HEK293 (cell line): ENCODE results near the gene MC1R.
A peak's percentile ranks its signal among the peaks of the same experiment; 100 is the strongest.
"Not testable (repeated sequence)": the region's sequence is repeated elsewhere in the genome, so short reads cannot be mapped to it uniquely, and the experiment has no call there.

Source experiments
- CTCF ChIA-PET: fragments of 350-600 bp; formaldehyde crosslinking; extraction: SDS; loops from one replicate; lab custom pipeline; 2021; ENCODE audit warnings: antibody characterized with exemption; lab: Yijun Ruan, JAX
- POLR2A ChIA-PET: fragments of 300-600 bp; formaldehyde crosslinking; extraction: SDS; loops from one replicate; lab custom pipeline; 2020; ENCODE audit warnings: antibody characterized with exemption, inconsistent platforms; lab: Yijun Ruan, JAX
- H3K27ac ChIP-seq: fragments of 200-500 bp; sonication (Bioruptor generic); 2 replicates; pipeline ENCODE4 v1.5.1; 2014; ENCODE audit warnings: low read depth, low read length, control low read depth, inconsistent platforms; ENCODE audit errors: extremely low read depth
- H3K36me3 ChIP-seq, 2 experiments: fragments of 200-500 bp in 1 of 2; sonication (Bioruptor generic) in 1 of 2; 1 replicate in 1 of 2; 2 replicates in 1 of 2; pipeline ENCODE4 v1.5.1; 2014 to 2017; ENCODE audit warnings: inconsistent platforms in 2 of 2, low read length in 2 of 2; ENCODE audit not compliant: control insufficient read depth in 2 of 2, insufficient read depth in 1 of 2
- H3K4me1 ChIP-seq: fragments of 200-500 bp; sonication (Bioruptor generic); 2 replicates; pipeline ENCODE4 v1.5.1; 2014; ENCODE audit warnings: mild to moderate bottlenecking, low read length, inconsistent platforms; ENCODE audit not compliant: control insufficient read depth, insufficient read depth
- H3K4me3 ChIP-seq: 2 replicates; pipeline ENCODE4 v1.5.1; 2011; ENCODE audit warnings: low read depth, mild to moderate bottlenecking, control low read depth, low read length, moderate library complexity
- H3K9me3 ChIP-seq: fragments of 200-500 bp; sonication (Bioruptor generic); 2 replicates; pipeline ENCODE4 v1.5.1; 2014; ENCODE audit warnings: low read depth, low read length, inconsistent platforms; ENCODE audit not compliant: control insufficient read depth, insufficient read depth
- SCRT2 ChIP-seq: fragments of 450-650 bp; formaldehyde crosslinking; IDR thresholded peaks from 2 replicates; pipeline ENCODE4 v1.5.1; 2016; ENCODE audit warnings: missing biosample characterization, missing genetic modification characterization
- SP2 ChIP-seq: fragments of 450-650 bp; formaldehyde crosslinking; IDR thresholded peaks from 2 replicates; pipeline ENCODE4 v1.5.1; 2016; ENCODE audit warnings: missing biosample characterization, missing genetic modification characterization
- ZBTB26 ChIP-seq: fragments of 450-650 bp; formaldehyde crosslinking; optimal IDR thresholded peaks from 2 replicates; pipeline ENCODE3; 2016; ENCODE audit warnings: missing biosample characterization, mild to moderate bottlenecking, missing genetic modification characterization
- ZNF132 ChIP-seq: fragments of 450-650 bp; formaldehyde crosslinking; IDR thresholded peaks from 2 replicates; pipeline ENCODE4 v1.5.1; 2017; ENCODE audit warnings: missing biosample characterization, missing genetic modification characterization, borderline replicate concordance
- ZNF768 ChIP-seq: fragments of 450-650 bp; formaldehyde crosslinking; IDR thresholded peaks from 2 replicates; pipeline ENCODE4 v1.5.1; 2018; ENCODE audit warnings: missing biosample characterization, mild to moderate bottlenecking, missing genetic modification characterization
- ZSCAN30 ChIP-seq: fragments of 450-650 bp; IDR thresholded peaks from 2 replicates; pipeline ENCODE4 v1.5.1; 2018; ENCODE audit warnings: missing biosample characterization, mild to moderate bottlenecking, missing genetic modification characterization, moderate library complexity

The MC1R gene

GRCh38 chr16:89968074-89968473 is 49.4 kb downstream of the MC1R start:
- peaks cover 6 to 48% of the 10 kb centered on the region in 2 experiments; a peak in 2 of 3 replicates for H3K36me3 ChIP-seq
- H3K4me1 ChIP-seq, H3K4me3 ChIP-seq, H3K9me3 ChIP-seq, CTCF ChIA-PET, H3K27ac ChIP-seq: not testable (repeated sequence)
- POLR2A ChIA-PET, result interaction anchor here (1.1 kb wide), 1 partner anchor 46 kb away, joined by 4 read pairs; the partner anchor contains the start of gene TUBB3
- TF ChIP-seq SCRT2 (tag by site-specific recombination) (0 out of 2 replicates have a peak, but pooled peaks have one; percentile 26), ZNF768 (tag by site-specific recombination) (0 out of 2 replicates have a peak, but pooled peaks have one; percentile 9), SP2 (peak; percentile 46)

GRCh38 chr16:89969741-89970410 is 51.2 kb downstream of the MC1R start:
- Histone ChIP-seq H3K36me3 (peaks cover 6 to 38% of the 10 kb centered on the region in 2 experiments; a peak in 2 of 3 replicates), H3K4me1 (0 out of 2 replicates have a peak, but pooled peaks cover 3% of the 10 kb centered on the region), H3K27ac (no peak overlapping the region), H3K4me3 (no peak overlapping the region), H3K9me3 (no peaks in the 10 kb centered on the region)
- TF ChIP-seq ZSCAN30 (no peak), ZBTB26 (tag by site-specific recombination) (no peak), ZNF132 (tag by site-specific recombination) (no peak)
- CTCF ChIA-PET, result no interaction called here
- POLR2A ChIA-PET, result interaction anchor here (1.5 to 2.3 kb wide), 3 partner anchors 10 to 48 kb away, joined by 4 to 8 read pairs (median 6); partner anchors contain the start of gene TUBB3
